DND-41 (cell line): ENCODE data around the gene RABGAP1L.

Experiments used
- ATAC-seq: fragments of 200-7000 bp; cut with Tn5 transposase; 3 replicates; pipeline ENCODE4 v1.9.1; 2021; ENCODE audit warnings: low read depth; ENCODE audit not compliant: insufficient read depth
- DNase-seq: peaks from one replicate; pipeline ENCODE4 v3.0.0-alpha.2; 2020
- H2AFZ ChIP-seq: 2 replicates; pipeline ENCODE4 v1.6.0; 2012; ENCODE audit warnings: low read depth, low read length
- H3K27ac ChIP-seq: 2 replicates; pipeline ENCODE4 v1.5.1; 2012; ENCODE audit warnings: low read length, inconsistent platforms
- H3K27me3 ChIP-seq: fragments of 200-600 bp; sonication (generic); 2 replicates; pipeline ENCODE4 v1.6.0; 2012; ENCODE audit warnings: low read length, mild to moderate bottlenecking, inconsistent platforms; ENCODE audit not compliant: insufficient read depth, poor library complexity
- H3K36me3 ChIP-seq: 2 replicates; pipeline ENCODE4 v1.5.1; 2012; ENCODE audit warnings: low read length, inconsistent platforms; ENCODE audit not compliant: insufficient read depth
- H3K4me1 ChIP-seq: 2 replicates; pipeline ENCODE4 v1.5.1; 2012; ENCODE audit warnings: mild to moderate bottlenecking, low read length; ENCODE audit not compliant: insufficient read depth
- H3K4me2 ChIP-seq: 2 replicates; pipeline ENCODE4 v1.6.0; 2012; ENCODE audit warnings: mild to moderate bottlenecking, moderate library complexity, low read length, inconsistent platforms; ENCODE audit not compliant: insufficient read depth
- H3K4me3 ChIP-seq, 2 experiments: fragments of 200-600 bp in 1 of 2; shearing (Covaris generic) in 1 of 2; 2 replicates each; pipeline ENCODE4 v1.5.1; 2012 to 2016; ENCODE audit warnings: inconsistent platforms in 2 of 2, low read length in 2 of 2, mild to moderate bottlenecking in 2 of 2, low read depth in 1 of 2, moderate library complexity in 1 of 2
- H3K79me2 ChIP-seq: 2 replicates; pipeline ENCODE4 v1.6.0; 2012; ENCODE audit warnings: low read length, inconsistent platforms; ENCODE audit not compliant: insufficient read depth
- H3K9ac ChIP-seq: 2 replicates; pipeline ENCODE4 v1.6.0; 2012; ENCODE audit warnings: low read depth, mild to moderate bottlenecking, inconsistent platforms, low read length, moderate library complexity
- H3K9me3 ChIP-seq: 2 replicates; pipeline ENCODE4 v1.5.1; 2012; ENCODE audit warnings: low read length, moderate library complexity, mild to moderate bottlenecking, inconsistent platforms; ENCODE audit not compliant: insufficient read depth, severe bottlenecking
- H4K20me1 ChIP-seq: 2 replicates; pipeline ENCODE4 v1.6.0; 2012; ENCODE audit warnings: low read length; ENCODE audit not compliant: insufficient read depth
- CTCF ChIP-seq: IDR thresholded peaks from 2 replicates; pipeline ENCODE4 v1.5.1; 2012; ENCODE audit warnings: borderline replicate concordance, low read length, moderate library complexity, mild to moderate bottlenecking; ENCODE audit not compliant: poor library complexity, severe bottlenecking; ENCODE audit errors: extremely low read depth
- EZH2 ChIP-seq: IDR thresholded peaks from 3 replicates; pipeline ENCODE4 v1.6.1; 2012; ENCODE audit warnings: borderline replicate concordance, low read depth, mild to moderate bottlenecking, moderate library complexity, low read length, inconsistent platforms; ENCODE audit not compliant: severe bottlenecking

RABGAP1L gene

DNA sequence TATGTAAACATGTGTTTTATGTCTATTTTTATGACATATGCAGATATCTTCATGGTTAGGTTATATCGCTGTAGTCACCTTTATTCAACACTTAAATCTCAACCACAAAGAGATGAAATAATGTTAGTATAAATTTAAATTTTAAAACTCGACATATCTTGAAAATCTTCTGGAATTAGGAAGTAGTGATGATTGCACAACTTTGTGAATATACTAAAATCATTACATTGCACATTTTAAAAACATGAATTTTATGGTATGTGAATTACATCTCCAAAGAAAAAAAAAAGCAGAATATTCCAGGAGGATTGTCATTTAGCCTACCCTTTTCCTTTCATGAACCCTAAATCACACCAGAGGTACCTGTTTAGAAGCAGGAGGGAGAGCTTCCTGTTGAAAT, 801.0 kb downstream of the RABGAP1L start:
- H3K27ac ChIP-seq = no peak overlapping the region
- H3K4me2 ChIP-seq = no peak overlapping the region
- no peaks in the 10 kb centered on the region for H4K20me1 ChIP-seq
- no peak overlapping the region for H2AFZ ChIP-seq
- H3K79me2 ChIP-seq = no peaks in the 10 kb centered on the region
- TF ChIP-seq EZH2 (no peak), CTCF (no peak)
- H3K9ac ChIP-seq = no peak overlapping the region
- H3K4me3 ChIP-seq = no peak overlapping the region
- H3K36me3 ChIP-seq = no peaks in the 10 kb centered on the region
- no peak for DNase-seq
- H3K4me1 ChIP-seq = peaks cover 37% of the 10 kb centered on the region
- no peak for ATAC-seq
- no peaks in the 10 kb centered on the region for H3K9me3 ChIP-seq
- no peaks in the 10 kb centered on the region for H3K27me3 ChIP-seq

DNA sequence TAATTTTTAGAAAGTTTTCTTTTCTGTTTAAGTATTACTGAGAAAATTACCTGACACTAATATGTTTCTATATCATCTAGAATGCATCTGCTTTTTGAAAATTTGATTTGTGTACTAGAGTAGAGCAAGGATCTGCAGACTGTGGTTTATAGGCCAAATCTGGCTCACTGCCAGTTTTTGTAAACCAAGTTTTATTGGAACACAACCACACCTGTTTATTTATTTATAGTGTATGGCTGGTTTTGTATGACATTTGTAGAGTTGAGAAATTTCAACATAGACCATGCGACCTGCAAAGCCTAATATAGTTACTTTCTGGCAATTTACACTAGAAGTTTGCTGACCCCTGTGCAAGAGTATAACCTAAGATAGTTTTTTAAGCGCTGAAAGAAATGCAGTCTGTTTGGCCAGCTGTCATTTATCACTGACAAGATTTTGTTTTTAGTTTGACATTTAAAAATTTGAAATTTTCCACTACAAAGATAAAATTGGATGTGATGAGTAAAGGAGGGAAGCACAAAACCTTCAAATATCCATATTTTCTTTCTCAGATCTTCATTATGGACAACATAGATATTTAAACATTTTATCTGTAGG, 804.3 kb downstream of the RABGAP1L start:
- H3K27me3 ChIP-seq = no peaks in the 10 kb centered on the region
- H3K4me1 ChIP-seq = peaks cover 59% of the 10 kb centered on the region
- H3K9ac ChIP-seq = no peak overlapping the region
- no peaks in the 10 kb centered on the region for H3K79me2 ChIP-seq
- DNase-seq = no peak
- peak overlapping the region; percentile 84 for H3K27ac ChIP-seq
- H3K4me3 ChIP-seq = no peak overlapping the region
- TF ChIP-seq EZH2 (no peak), CTCF (no peak)
- H3K4me2 ChIP-seq = no peak overlapping the region
- no peaks in the 10 kb centered on the region for H3K36me3 ChIP-seq
- no peak for ATAC-seq
- no peaks in the 10 kb centered on the region for H3K9me3 ChIP-seq
- H2AFZ ChIP-seq = no peak overlapping the region
- H4K20me1 ChIP-seq = no peaks in the 10 kb centered on the region

DNA sequence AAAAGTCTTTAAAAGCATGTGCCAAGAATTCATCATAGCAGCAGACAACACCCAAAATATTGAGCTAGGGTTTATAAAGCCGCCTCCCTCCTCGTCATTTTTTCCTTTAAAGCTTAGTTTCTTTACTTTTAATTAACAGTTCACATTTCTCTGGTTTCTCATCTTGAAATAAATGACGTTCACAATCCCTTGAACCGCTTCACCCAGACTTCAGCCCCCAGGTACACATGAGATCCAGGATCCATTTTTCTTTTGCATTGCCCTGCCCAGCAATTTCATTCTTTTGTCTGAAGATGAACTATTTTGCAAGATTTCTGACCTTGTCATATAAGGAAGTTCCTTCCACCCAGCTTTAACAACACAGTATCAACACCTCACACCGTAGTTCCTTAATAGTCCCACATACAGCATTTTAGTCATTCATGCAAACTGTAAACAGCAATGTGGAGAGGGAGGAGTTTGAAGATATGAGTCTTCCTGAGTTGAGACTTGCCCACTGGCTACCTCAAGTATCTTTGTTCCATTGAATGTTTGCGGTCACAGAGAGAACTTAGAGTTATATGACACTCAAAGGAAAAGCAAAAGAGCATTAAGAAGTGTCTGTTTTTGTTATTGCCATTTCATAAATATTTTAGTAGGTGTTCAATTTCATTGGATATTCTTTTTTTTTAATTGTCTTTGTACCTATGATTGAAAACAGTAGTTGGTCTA, 805.1 kb downstream of the RABGAP1L start:
- Histone ChIP-seq H3K4me2 (peak overlapping the region; percentile 53), H3K4me3 (peak overlapping the region in 1 of 2 experiments; percentile 48; a peak in 1 of 4 replicates), H3K9me3 (no peaks in the 10 kb centered on the region), H3K4me1 (peaks cover 67% of the 10 kb centered on the region), H3K27ac (peak overlapping the region; percentile 84), H3K9ac (peak overlapping the region; percentile 48), H3K36me3 (no peaks in the 10 kb centered on the region), H4K20me1 (no peaks in the 10 kb centered on the region), H3K79me2 (no peaks in the 10 kb centered on the region), H2AFZ (peak overlapping the region; percentile 21), H3K27me3 (no peaks in the 10 kb centered on the region)
- ATAC-seq = peak; percentile 64
- no peak for TF ChIP-seq CTCF
- no peak for TF ChIP-seq EZH2
- no peak for DNase-seq
